Nephron progenitor cell (in vitro differentiated cells): Measurements from ENCODE around the gene IER5.

ENCODE experiments used
- DNase-seq: peaks from one replicate; pipeline ENCODE4 v3.0.0; 2021
- H3K27ac Mint-ChIP-seq: 2 replicates; pipeline ENCODE4 v1.8.0; 2021; ENCODE audit warnings: mild to moderate bottlenecking, moderate library complexity, mixed read lengths
- H3K27me3 Mint-ChIP-seq: 2 replicates; pipeline ENCODE4 v1.8.0; 2021; ENCODE audit warnings: mild to moderate bottlenecking, low read depth, mixed read lengths; ENCODE audit not compliant: poor library complexity
- H3K36me3 Mint-ChIP-seq: 2 replicates; pipeline ENCODE4 v1.8.0; 2021; ENCODE audit warnings: low read depth, mixed read lengths
- H3K4me1 Mint-ChIP-seq: 2 replicates; pipeline ENCODE4 v1.8.0; 2021; ENCODE audit warnings: mixed read lengths
- H3K4me3 Mint-ChIP-seq: 2 replicates; pipeline ENCODE4 v1.8.0; 2021; ENCODE audit warnings: mild to moderate bottlenecking, moderate library complexity, mixed read lengths
- H3K9me3 Mint-ChIP-seq: 2 replicates; pipeline ENCODE4 v1.8.0; 2021; ENCODE audit warnings: mild to moderate bottlenecking, moderate library complexity, mixed read lengths
- CTCF ChIP-seq: fragments of 200-600 bp; sonication (generic); IDR thresholded peaks from 2 replicates; pipeline ENCODE4 v1.5.0; 2021; ENCODE audit warnings: antibody characterized with exemption

IER5 gene

GRCh38 chr1:181092056-181092455, 3.6 kb downstream of the IER5 start:
- DNase-seq, result no peak
- no peaks in the 10 kb centered on the region for H3K9me3 Mint-ChIP-seq
- peaks cover 7% of the 10 kb centered on the region for H3K27me3 Mint-ChIP-seq
- H3K4me3 Mint-ChIP-seq, result peak overlapping the region; percentile 26
- no peak for TF ChIP-seq CTCF
- H3K4me1 Mint-ChIP-seq, result peaks cover 71% of the 10 kb centered on the region
- H3K36me3 Mint-ChIP-seq, result peaks cover 5% of the 10 kb centered on the region
- H3K27ac Mint-ChIP-seq, result no peak overlapping the region

GRCh38 chr1:181092883-181093458, 4.5 kb downstream of the IER5 start:
- no peaks in the 10 kb centered on the region for H3K9me3 Mint-ChIP-seq
- peaks cover 78% of the 10 kb centered on the region for H3K4me1 Mint-ChIP-seq
- no peak overlapping the region for H3K4me3 Mint-ChIP-seq
- H3K36me3 Mint-ChIP-seq, result peaks cover 5% of the 10 kb centered on the region
- no peaks in the 10 kb centered on the region for H3K27me3 Mint-ChIP-seq
- no peak for TF ChIP-seq CTCF
- no peak overlapping the region for H3K27ac Mint-ChIP-seq
- DNase-seq, result no peak

- Mint-ChIP-seq H3K27ac (peak overlapping the region; percentile 8), H3K4me3 (peak overlapping the region; percentile 23), H3K27me3 (no peaks in the 10 kb centered on the region), H3K9me3 (no peaks in the 10 kb centered on the region), H3K36me3 (peaks cover 5% of the 10 kb centered on the region), H3K4me1 (peaks cover 91% of the 10 kb centered on the region)
- TF ChIP-seq CTCF, result no peak
- no peak for DNase-seq
Measured at GRCh38 chr1:181094416-181095212, 6.1 kb downstream of the IER5 start.

GRCh38 chr1:181095260-181095659, 6.8 kb downstream of the IER5 start:
- Mint-ChIP-seq H3K27me3 (no peaks in the 10 kb centered on the region), H3K36me3 (peaks cover 5% of the 10 kb centered on the region), H3K4me3 (peak overlapping the region; percentile 23), H3K4me1 (peaks cover 92% of the 10 kb centered on the region), H3K9me3 (no peaks in the 10 kb centered on the region), H3K27ac (peak overlapping the region; percentile 18)
- DNase-seq, result no peak
- no peak for TF ChIP-seq CTCF

GRCh38 chr1:181095763-181096184, 7.3 kb downstream of the IER5 start:
- no peak for DNase-seq
- Mint-ChIP-seq H3K9me3 (no peaks in the 10 kb centered on the region), H3K27me3 (no peaks in the 10 kb centered on the region), H3K4me1 (peaks cover 92% of the 10 kb centered on the region), H3K27ac (no peak overlapping the region), H3K4me3 (peak overlapping the region; percentile 53), H3K36me3 (peaks cover 5% of the 10 kb centered on the region)
- TF ChIP-seq CTCF, result no peak
